SK-N-SH (cell line): Measurements from ENCODE around the gene RNF227. TPM values are rescaled to one million over a fixed set of nuclear protein-coding genes. Genes with fewer than 3 reads are reported as not detected.

Experiments
- CTCF ChIA-PET: fragments of 300-600, 350-600 bp; formaldehyde crosslinking; extraction: SDS; loops from one replicate; lab custom pipeline; 2021; lab: Yijun Ruan, JAX
- POLR2A ChIA-PET: fragments of 350-600 bp; sonication (Branson Sonifier 250); formaldehyde crosslinking; extraction: SDS; loops from one replicate; lab custom pipeline; 2020; ENCODE audit warnings: antibody characterized with exemption, inconsistent platforms; lab: Yijun Ruan, JAX
- DNase-seq: peaks from one replicate; pipeline ENCODE4 v3.0.0; 2012
- H2AFZ ChIP-seq: fragments of 200-600 bp; sonication (generic); 2 replicates; pipeline ENCODE4 v1.8.1; 2016; ENCODE audit warnings: antibody characterized with exemption, mild to moderate bottlenecking, low read depth
- H3F3A ChIP-seq: fragments of 200-600 bp; sonication (generic); replicated peaks from 2 replicates; pipeline ENCODE3; 2016; ENCODE audit warnings: antibody characterized with exemption, mild to moderate bottlenecking; ENCODE audit not compliant: insufficient read depth
- H3K27ac ChIP-seq, 2 experiments: fragments of 200-500 bp in 1 of 2; fragments of 200-600 bp in 1 of 2; sonication (Bioruptor generic) in 1 of 2; sonication (generic), shearing (Covaris generic) in 1 of 2; 2 replicates each; pipeline versions ENCODE4 v1.5.1 to v1.6.1; 2014 to 2016; ENCODE audit warnings: low read depth in 2 of 2, inconsistent platforms in 1 of 2, low read length in 1 of 2, mild to moderate bottlenecking in 1 of 2, mixed read lengths in 1 of 2
- H3K27me3 ChIP-seq: fragments of 200-600 bp; sonication (generic), shearing (Covaris generic); 2 replicates; pipeline ENCODE4 v1.6.1; 2016; ENCODE audit warnings: mixed run types; ENCODE audit not compliant: insufficient read depth
- H3K36me3 ChIP-seq, 2 experiments: fragments of 200-500 bp in 1 of 2; fragments of 200-600 bp in 1 of 2; sonication (Bioruptor generic) in 1 of 2; sonication (generic) in 1 of 2; replicated peaks in 1 of 2; 2 replicates each; pipeline versions ENCODE3 to v1.5.1; 2014 to 2016; ENCODE audit warnings: low read length in 1 of 2, mild to moderate bottlenecking in 1 of 2; ENCODE audit not compliant: insufficient read depth in 2 of 2, control insufficient read depth in 1 of 2
- H3K4me1 ChIP-seq, 2 experiments: fragments of 200-500 bp in 1 of 2; fragments of 200-600 bp in 1 of 2; sonication (Bioruptor generic) in 1 of 2; sonication (generic), shearing (Covaris generic) in 1 of 2; 2 replicates each; pipeline versions ENCODE4 v1.5.1 to v1.6.1; 2014 to 2016; ENCODE audit warnings: low read depth in 1 of 2, low read length in 1 of 2, mixed run types in 1 of 2; ENCODE audit not compliant: insufficient read depth in 2 of 2, control insufficient read depth in 1 of 2
- H3K4me2 ChIP-seq: fragments of 200-600 bp; sonication (generic), shearing (Covaris generic); 2 replicates; pipeline ENCODE4 v1.6.1; 2017; ENCODE audit warnings: mixed run types
- H3K4me3 ChIP-seq, 2 experiments: fragments of 200-500 bp in 1 of 2; fragments of 200-600 bp in 1 of 2; sonication (Bioruptor generic) in 1 of 2; sonication (generic), shearing (Covaris generic) in 1 of 2; 2 replicates each; pipeline versions ENCODE4 v1.5.1 to v1.8.1; 2014 to 2016; ENCODE audit warnings: low read depth in 2 of 2, inconsistent platforms in 1 of 2, low read length in 1 of 2, mild to moderate bottlenecking in 1 of 2, mixed read lengths in 1 of 2, moderate library complexity in 1 of 2
- H3K79me2 ChIP-seq: fragments of 200-600 bp; sonication (generic); 2 replicates; pipeline ENCODE4 v1.8.1; 2017; ENCODE audit warnings: mild to moderate bottlenecking; ENCODE audit not compliant: insufficient read depth
- H3K9ac ChIP-seq: fragments of 200-600 bp; sonication (generic); 2 replicates; pipeline ENCODE4 v1.6.1; 2017; ENCODE audit warnings: mixed run types
- H3K9me2 ChIP-seq: fragments of 200-600 bp; sonication (generic); 2 replicates; pipeline ENCODE4 v1.6.1; 2017; ENCODE audit warnings: mixed run types
- H3K9me3 ChIP-seq: fragments of 200-600 bp; sonication (generic); 2 replicates; pipeline ENCODE4 v1.6.1; 2017; ENCODE audit warnings: mixed run types, mild to moderate bottlenecking, moderate library complexity
- H4K20me1 ChIP-seq: fragments of 200-600 bp; sonication (generic); 2 replicates; pipeline ENCODE4 v1.6.1; 2017; ENCODE audit warnings: mild to moderate bottlenecking, mixed run types; ENCODE audit not compliant: insufficient read depth
- EP300 ChIP-seq, 2 experiments: IDR thresholded peaks; 2 replicates each; pipeline versions ENCODE4 v1.4.0 to v1.6.1; 2012; ENCODE audit warnings: borderline replicate concordance in 1 of 2, low read depth in 1 of 2, low read length in 1 of 2
- FOSL2 ChIP-seq: IDR thresholded peaks from 2 replicates; pipeline ENCODE4 v1.4.0; 2012; ENCODE audit warnings: low read depth, mild to moderate bottlenecking, moderate library complexity, borderline replicate concordance
- FOXM1 ChIP-seq: IDR thresholded peaks from 2 replicates; pipeline ENCODE4 v1.4.0; 2012; ENCODE audit warnings: low read depth, mild to moderate bottlenecking
- GATA2 ChIP-seq: sonication (generic); formaldehyde crosslinking; IDR thresholded peaks from 2 replicates; pipeline ENCODE4 v1.5.0; 2020; ENCODE audit warnings: mild to moderate bottlenecking, missing genetic modification reagents
- MEF2A ChIP-seq: IDR thresholded peaks from 2 replicates; pipeline ENCODE4 v1.4.0; 2012; ENCODE audit warnings: low read depth, borderline replicate concordance
- MXI1 ChIP-seq: IDR thresholded peaks from 2 replicates; pipeline ENCODE4 v1.6.1; 2012; ENCODE audit warnings: mild to moderate bottlenecking, low read depth, low read length, improper control_type of control experiment
- NFIC ChIP-seq: IDR thresholded peaks from 2 replicates; pipeline ENCODE4 v1.4.0; 2012; ENCODE audit warnings: borderline replicate concordance
- NRF1 ChIP-seq: IDR thresholded peaks from 2 replicates; pipeline ENCODE4 v1.6.1; 2012; ENCODE audit warnings: low read depth, mild to moderate bottlenecking, low read length
- RCOR1 ChIP-seq: fragments of 150-350 bp; IDR thresholded peaks from 2 replicates; pipeline ENCODE4 v1.6.1; 2017; ENCODE audit warnings: antibody characterized with exemption, low read length
- RXRA ChIP-seq: IDR thresholded peaks from 2 replicates; pipeline ENCODE4 v1.4.0; 2012; ENCODE audit warnings: low read depth, mild to moderate bottlenecking, borderline replicate concordance
- SIN3A ChIP-seq: IDR thresholded peaks from 2 replicates; pipeline ENCODE4 v1.6.1; 2012; ENCODE audit warnings: low read depth, mild to moderate bottlenecking, low read length, moderate library complexity, borderline replicate concordance
- YY1 ChIP-seq: IDR thresholded peaks from 2 replicates; pipeline ENCODE4 v1.4.0; 2012; ENCODE audit warnings: low read depth, mild to moderate bottlenecking
- WGBS: methylation state at CpG from one replicate; pipeline ENCODE4 v1.1.6; 2017; ENCODE audit warnings: low lambda C conversion rate; 5-methylcytosine and 5-hydroxymethylcytosine counted together
- polyA plus RNA-seq, 3 experiments: library from polyadenylated mRNA; depleted of rRNA; stranded (reverse); fragments of >200 nt; gene quantifications; 2 replicates each; pipeline ENCODE4 v1.2.3, GENCODE V29; 2012
- TF ChIP-seq, protein P1 (sequence below): IDR thresholded peaks from 2 replicates; pipeline ENCODE4 v1.4.0; 2012; ENCODE audit warnings: low read depth

Gene RNF227
- polyA plus RNA-seq, 1 of the 3 experiments (the other 2 are of a cell fraction) = 7.4 TPM

DNA sequence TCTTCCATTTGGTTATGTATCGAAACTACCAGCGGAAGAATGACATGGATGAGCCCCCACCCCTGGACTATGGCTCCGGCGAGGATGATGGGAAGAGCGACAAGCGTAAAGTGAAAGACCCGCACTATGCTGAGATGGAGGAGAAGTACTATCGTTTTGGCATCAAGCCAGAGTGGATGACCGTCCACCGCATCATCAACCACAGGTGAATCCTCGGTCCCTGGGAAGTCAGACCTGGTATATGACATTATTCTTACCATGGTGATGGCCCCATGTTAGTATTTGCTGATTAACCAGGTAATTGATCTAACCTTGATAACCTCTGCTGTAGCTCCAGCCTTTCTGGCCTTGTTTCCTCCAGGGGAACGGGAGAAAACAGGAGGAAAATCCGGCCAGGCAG is 19.0 kb downstream of the RNF227 start:
- DNase-seq = no peak
- H3K9me2 ChIP-seq = no peaks in the 10 kb centered on the region
- H3K4me2 ChIP-seq = no peak overlapping the region
- no peak overlapping the region for H3K9ac ChIP-seq
- no peak overlapping the region for H2AFZ ChIP-seq
- no peaks in the 10 kb centered on the region for H4K20me1 ChIP-seq
- POLR2A ChIA-PET = no interaction called here
- no peaks in the 10 kb centered on the region for H3K79me2 ChIP-seq
- 84% methylated on average over 13 of the region's 13 CpGs for WGBS
- no peaks in the 10 kb centered on the region for H3F3A ChIP-seq
- H3K4me1 ChIP-seq = no peaks in the 10 kb centered on the region
- H3K9me3 ChIP-seq = no peaks in the 10 kb centered on the region
- H3K27ac ChIP-seq = peak overlapping the region; percentile 8 to 9; a peak in 1 of 4 replicates
- CTCF ChIA-PET = interaction anchor here (0.6 to 9.4 kb wide), 26 partner anchors 8 to 164 kb away, joined by 3 to 143 read pairs (median 6); partner anchors contain the start of genes CHD3 and GUCY2D
- H3K4me3 ChIP-seq = no peak overlapping the region
- peaks cover 75 to 87% of the 10 kb centered on the region in 2 experiments for H3K36me3 ChIP-seq
- H3K27me3 ChIP-seq = no peaks in the 10 kb centered on the region
- TF ChIP-seq FOSL2 = no peak
- TF ChIP-seq GATA2 (CRISPR knock-in tag) = no peak
- no peak for TF ChIP-seq SIN3A
- TF ChIP-seq, protein P1, sequence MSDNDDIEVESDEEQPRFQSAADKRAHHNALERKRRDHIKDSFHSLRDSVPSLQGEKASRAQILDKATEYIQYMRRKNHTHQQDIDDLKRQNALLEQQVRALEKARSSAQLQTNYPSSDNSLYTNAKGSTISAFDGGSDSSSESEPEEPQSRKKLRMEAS = no peak
- TF ChIP-seq NFIC = no peak
- TF ChIP-seq MXI1 = no peak
- TF ChIP-seq RXRA = no peak
- no peak for TF ChIP-seq FOXM1

DNA sequence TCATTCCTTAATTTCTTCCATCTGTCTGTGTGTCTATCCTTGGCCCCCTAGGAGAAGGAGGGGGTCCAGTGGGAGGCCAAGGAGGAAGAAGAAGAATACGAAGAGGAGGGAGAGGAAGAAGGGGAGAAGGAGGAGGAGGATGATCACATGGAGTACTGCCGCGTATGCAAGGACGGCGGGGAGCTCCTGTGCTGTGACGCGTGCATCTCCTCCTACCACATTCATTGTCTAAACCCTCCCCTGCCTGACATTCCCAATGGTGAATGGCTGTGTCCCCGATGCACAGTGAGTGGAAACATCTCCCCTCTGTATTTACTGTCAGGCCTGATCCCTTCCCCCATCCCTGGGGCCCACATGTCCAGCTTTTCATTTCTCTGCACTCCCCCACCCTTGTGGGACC is 21.2 kb downstream of the RNF227 start:
- WGBS = 93% methylated on average over 8 of the region's 8 CpGs
- Histone ChIP-seq H3K4me3 (no peak overlapping the region), H3K4me2 (no peak overlapping the region), H2AFZ (no peak overlapping the region), H3F3A (no peaks in the 10 kb centered on the region), H4K20me1 (no peaks in the 10 kb centered on the region; the same call in 1 of the 2 replicates), H3K36me3 (peaks cover 71 to 86% of the 10 kb centered on the region in 2 experiments), H3K9me2 (no peaks in the 10 kb centered on the region), H3K4me1 (peaks cover under 1 to 3% of the 10 kb centered on the region in 2 experiments; a peak in 3 of 4 replicates), H3K27ac (no peak overlapping the region), H3K9ac (no peak overlapping the region), H3K79me2 (peaks cover 6% of the 10 kb centered on the region), H3K27me3 (no peaks in the 10 kb centered on the region), H3K9me3 (no peaks in the 10 kb centered on the region)
- TF ChIP-seq, protein P1 = no peak
- TF ChIP-seq NFIC (no peak), MEF2A (no peak), RCOR1 (no peak), YY1 (no peak), EP300 (IDR thresholded peaks at IDR 0.05; ENCODE audit: borderline replicate concordance in 1 of 2, low read depth in 1 of 2, low read length in 1 of 2) (no peak), NRF1 (no peak)
- DNase-seq = no peak
- ChIA-PET CTCF (interaction anchor here (0.8 to 9.4 kb wide), 2 partner anchors 12 to 32 kb away, joined by 3 to 143 read pairs; no protein-coding TSS in a partner anchor), POLR2A (no interaction called here)
